Adrenal gland (tissue), 12 donors: Measurements from ENCODE around the gene HLTF. TPM values are rescaled to one million over a fixed set of nuclear protein-coding genes. Genes with fewer than 3 reads are reported as not detected.

Experiments
- DNase-seq, 7 donors: peaks; one replicate each; pipeline ENCODE4 v3.0.0-alpha.2; 2019 to 2020
- H3K27ac ChIP-seq, 5 donors: fragments of 200-600 bp; sonication (generic) in 4 of 5; 1 replicate in 3 of 5; 2 replicates in 2 of 5; pipeline versions ENCODE4 v1.5.1 to v1.8.0; 2016 to 2020; ENCODE audit warnings: mild to moderate bottlenecking in 1 of 5
- H3K27me3 ChIP-seq: fragments of 200-600 bp; 2 replicates; pipeline ENCODE4 v1.8.0; 2021
- H3K36me3 ChIP-seq, 2 donors: fragments of 200-600 bp; replicated peaks in 1 of 2; 1 replicate in 1 of 2; 2 replicates in 1 of 2; pipeline versions ENCODE4 v1.5.1 to v1.8.0; 2018 to 2022
- H3K4me1 ChIP-seq, 2 donors: fragments of 200-600 bp; replicated peaks in 1 of 2; 1 replicate in 1 of 2; 2 replicates in 1 of 2; pipeline versions ENCODE4 v1.5.1 to v1.8.0; 2018 to 2021
- H3K4me3 ChIP-seq, 4 donors: fragments of 200-600 bp; sonication (generic) in 3 of 4; one replicate each; pipeline ENCODE4 v1.5.1; 2016 to 2018
- H3K9me3 ChIP-seq, 3 donors: fragments of 200-600 bp; sonication (generic) in 1 of 3; replicated peaks in 1 of 3; 1 replicate in 2 of 3; 2 replicates in 1 of 3; pipeline versions ENCODE4 v1.5.1 to v1.8.0; 2016 to 2021
- CTCF ChIP-seq, 6 experiments: fragments of 450-650 bp in 4 of 6; fragments of 200-600 bp in 2 of 6; sonication (generic) in 1 of 6; IDR thresholded peaks; 1 replicate in 5 of 6; 2 replicates in 1 of 6; pipeline versions ENCODE4 v1.5.1 to v1.8.0; 2016 to 2021; ENCODE audit warnings: antibody characterized with exemption in 6 of 6, mild to moderate bottlenecking in 2 of 6, moderate library complexity in 1 of 6
- POLR2A ChIP-seq, 2 donors: fragments of 450-650 bp; IDR thresholded peaks; one replicate each; pipeline ENCODE4 v1.6.1; 2017; ENCODE audit warnings: antibody characterized with exemption in 2 of 2, mild to moderate bottlenecking in 2 of 2, moderate library complexity in 1 of 2
- WGBS, 4 donors: extraction: QIAGEN DNeasy Blood & Tissue Kit in 2 of 4; methylation state at CpG; one replicate each; pipeline versions ENCODE4 v1.1.5 to v1.1.7; 2013 to 2017; 5-methylcytosine and 5-hydroxymethylcytosine counted together
- intact Hi-C, 2 donors: fragments of 100-400 bp; cut with DNase I; formaldehyde crosslinking; loops; one replicate each; pipeline versions ENCODE4 v1.14.1 to v1.15.0; 2022 to 2023
- polyA plus RNA-seq, 3 donors: library from polyadenylated mRNA; stranded (reverse); fragments of 200-250 nt in 2 of 3; fragments of 350-450 nt in 1 of 3; fragmentation: Illumina TruSeq in 1 of 3; extraction: RNeasy Lipid Tissue Mini Kit (QIAGEN cat#74804) in 1 of 3; gene quantifications; one replicate each; pipeline ENCODE4 v1.2.3, GENCODE V29; 2013 to 2014
- total RNA-seq, 9 donors: library from RNA; depleted of rRNA in 4 of 9; stranded (reverse); fragments of >200 nt in 4 of 9; fragments of 120-200 nt in 1 of 9; fragmentation: NEBNext Ultra II Directional in 1 of 9; extraction: Animal tissue kit (Norgen Biotek cat#: 25700) in 1 of 9; gene quantifications; one replicate each; pipeline versions ENCODE4 v1.1.0 to v1.2.4, GENCODE V29; 2013 to 2023
- donor health status: healthy with polysubstance abuse.
- donor health status: Bipolar disorder and iron deficiency.
- donor health status: DM: yes; HTN: yes; CAD: no.
- donor health status: DM: no; HTN: no; CAD: no.
- donor health status: DM: no; HTN: no; CAD: no.
- donor health status: DM: yes; HTN: yes; CAD: no.

Gene HLTF
- total and polyA plus RNA-seq, 12 donors: 5.6 to 102 (median 46.7) TPM

GRCh38 chr3:149089395-149089794 is 3.1 kb upstream of the HLTF start:
- no peak overlapping the region for H3K27ac ChIP-seq
- H3K4me3 ChIP-seq: no peak overlapping the region
- 65 to 77% (median 72%) methylated on average over 3 of the region's 3 CpGs for WGBS, 4 donors
- no peak for TF ChIP-seq CTCF (IDR thresholded peaks at IDR 0.05)
- no peaks in the 10 kb centered on the region for H3K27me3 ChIP-seq
- intact Hi-C loops: no loop called here
- peaks cover 4 to 16% of the 10 kb centered on the region in 2 donors for H3K4me1 ChIP-seq
- H3K9me3 ChIP-seq: no peaks in the 10 kb centered on the region
- DNase-seq: no peak
- H3K36me3 ChIP-seq: no peaks in the 10 kb centered on the region

GRCh38 chr3:149087208-149087607 is 875 bp upstream of the HLTF start:
- intact Hi-C loops: no loop called here
- H3K4me1 ChIP-seq: peaks cover 4 to 23% of the 10 kb centered on the region in 2 donors
- no peaks in the 10 kb centered on the region for H3K27me3 ChIP-seq
- no peak overlapping the region for H3K27ac ChIP-seq
- no peak for DNase-seq
- no peaks in the 10 kb centered on the region for H3K9me3 ChIP-seq
- H3K4me3 ChIP-seq: no peak overlapping the region
- H3K36me3 ChIP-seq: no peaks in the 10 kb centered on the region
- 94 to 99% (median 98%) methylated on average over 13 to 15 of the region's 15 CpGs for WGBS, 4 donors
- no peak for TF ChIP-seq CTCF (IDR thresholded peaks at IDR 0.05)
- TF ChIP-seq POLR2A (IDR thresholded peaks at IDR 0.05): no peak

- 0 to 2% (median 0%) methylated on average over 9 to 21 of the region's 21 CpGs for WGBS, 4 donors
- Histone ChIP-seq H3K36me3 (no peaks in the 10 kb centered on the region), H3K4me1 (peaks cover 6 to 23% of the 10 kb centered on the region in 2 donors), H3K27me3 (no peaks in the 10 kb centered on the region), H3K9me3 (no peaks in the 10 kb centered on the region), H3K27ac (peak overlapping the region; percentile 56 to 92 (median 82)), H3K4me3 (peak overlapping the region; percentile 53 to 95 (median 81))
- intact Hi-C loops: no loop called here
- peak; percentile 25 to 62 (median 46) for DNase-seq
- TF ChIP-seq CTCF (IDR thresholded peaks at IDR 0.05): no peak
- TF ChIP-seq POLR2A (IDR thresholded peaks at IDR 0.05): no peak
These were observed 503 bp downstream of the HLTF start for GRCh38 chr3:149085828-149086231.

GRCh38 chr3:149081772-149082171 is 4.6 kb downstream of the HLTF start:
- no peak for DNase-seq
- TF ChIP-seq POLR2A (IDR thresholded peaks at IDR 0.05) (no peak), CTCF (IDR thresholded peaks at IDR 0.05) (no peak)
- Histone ChIP-seq H3K4me1 (peaks cover 8 to 21% of the 10 kb centered on the region in 2 donors), H3K4me3 (no peak overlapping the region), H3K27me3 (no peaks in the 10 kb centered on the region), H3K9me3 (no peaks in the 10 kb centered on the region), H3K27ac (no peak overlapping the region), H3K36me3 (no peaks in the 10 kb centered on the region)
- intact Hi-C loops: no loop called here
- WGBS, 4 donors: 94 to 98% (median 96%) methylated on average over 1 of the region's 1 CpG
